Measurements from ENCODE around the gene ANKZF1. TPM values are rescaled to one million over a fixed set of nuclear protein-coding genes. Genes with fewer than 3 reads are reported as not detected.

ANKZF1 gene
- total and polyA plus RNA-seq, 8 donors, result 17.7 to 85.0 (median 31.3) TPM

GRCh38 chr2:219247678-219248642 is 18.4 kb downstream of the ANKZF1 start:
- H3K27me3 ChIP-seq, result no peaks in the 10 kb centered on the region
- H3K36me3 ChIP-seq, result peaks cover 0 to 5% (median 0%) of the 10 kb centered on the region in 3 donors
- WGBS, 2 donors, result 90 to 93% methylated on average over 17 of the region's 17 CpGs
- ATAC-seq (no peak), FAIRE-seq (no peak), DNase-seq (no peak)
- intact Hi-C loops (cut with DNase I), result no loop called here
- peaks cover 26 to 66% (median 32%) of the 10 kb centered on the region in 3 donors for H3K4me1 ChIP-seq
- peak overlapping the region in 3 of 4 donors; percentile 90 to 96 (median 94) for H3K27ac ChIP-seq
- no peaks in the 10 kb centered on the region for H3K9me3 ChIP-seq
- no peak for TF ChIP-seq CTCF (IDR thresholded peaks at IDR 0.05)
- no peak overlapping the region for H3K4me3 ChIP-seq

GRCh38 chr2:219248845-219249202 is 19.2 kb downstream of the ANKZF1 start:
- FAIRE-seq, result no peak
- WGBS, 2 donors, result 56 to 58% methylated on average over 2 of the region's 2 CpGs
- ATAC-seq, result no peak

GRCh38 chr2:219249203-219249980 is 19.8 kb downstream of the ANKZF1 start:
- no peak for TF ChIP-seq CTCF (IDR thresholded peaks at IDR 0.05)
- Histone ChIP-seq H3K27ac (peak overlapping the region; percentile 90 to 96 (median 92)), H3K4me1 (peaks cover 26 to 67% (median 32%) of the 10 kb centered on the region in 3 donors), H3K27me3 (no peaks in the 10 kb centered on the region), H3K4me3 (peak overlapping the region in 2 of 4 donors; percentile 14 to 25), H3K9me3 (no peaks in the 10 kb centered on the region), H3K36me3 (peaks cover 0 to 5% (median 0%) of the 10 kb centered on the region in 3 donors)
- peak; percentile 76 to 89 (median 88) for DNase-seq
- no peak for FAIRE-seq
- peak; percentile 66 to 71 (median 68) for ATAC-seq
- intact Hi-C loops (cut with DNase I), result no loop called here
- 3 to 5% methylated on average over 7 of the region's 7 CpGs for WGBS, 2 donors

More at GRCh38 chr2:219248845-219249202, 19.2 kb downstream of the ANKZF1 start:
- no peak for TF ChIP-seq CTCF (IDR thresholded peaks at IDR 0.05)
- H3K9me3 ChIP-seq, result no peaks in the 10 kb centered on the region
- peak overlapping the region in 2 of 4 donors; percentile 14 to 25 for H3K4me3 ChIP-seq
- intact Hi-C loops (cut with DNase I), result no loop called here
- H3K27me3 ChIP-seq, result no peaks in the 10 kb centered on the region
- H3K27ac ChIP-seq, result peak overlapping the region; percentile 90 to 96 (median 92)
- peaks cover 0 to 5% (median 0%) of the 10 kb centered on the region in 3 donors for H3K36me3 ChIP-seq
- peaks cover 26 to 66% (median 32%) of the 10 kb centered on the region in 3 donors for H3K4me1 ChIP-seq
- DNase-seq, result no peak

- H3K27me3 ChIP-seq, result no peaks in the 10 kb centered on the region
- intact Hi-C loops (cut with DNase I), result no loop called here
- WGBS, 2 donors, result 78 to 79% methylated on average over 22 of the region's 22 CpGs
- H3K4me1 ChIP-seq, result peaks cover 26 to 68% (median 32%) of the 10 kb centered on the region in 3 donors
- peaks cover 0 to 5% (median 0%) of the 10 kb centered on the region in 3 donors for H3K36me3 ChIP-seq
- DNase-seq, result no peak
- no peak for ATAC-seq
- FAIRE-seq, result no peak
- no peak for TF ChIP-seq CTCF (IDR thresholded peaks at IDR 0.05)
- peak overlapping the region; percentile 90 to 96 (median 92) for H3K27ac ChIP-seq
- peak overlapping the region in 1 of 4 donors; percentile 25 for H3K4me3 ChIP-seq
- no peaks in the 10 kb centered on the region for H3K9me3 ChIP-seq
Measured at GRCh38 chr2:219250049-219250781, 20.6 kb downstream of the ANKZF1 start.
